Liver (tissue), 3 donors: ENCODE data around the gene CASP8AP2.

Source experiments
- ATF3 ChIP-seq: IDR thresholded peaks from 2 replicates; pipeline ENCODE4 v1.6.1; 2016; ENCODE audit warnings: antibody characterized with exemption
- CTCF ChIP-seq: fragments of 150-350 bp; IDR thresholded peaks from 2 replicates; pipeline ENCODE4 v1.5.1; 2017; ENCODE audit warnings: improper control_type of control experiment, low read depth, low read length; ENCODE audit not compliant: missing input control
- JUND ChIP-seq, 2 donors: IDR thresholded peaks; 2 replicates each; pipeline ENCODE4 v1.6.1; 2016; ENCODE audit warnings: antibody characterized with exemption in 2 of 2
- SP1 ChIP-seq: IDR thresholded peaks from 2 replicates; pipeline ENCODE4 v1.6.1; 2018; ENCODE audit warnings: antibody characterized with exemption, mild to moderate bottlenecking
- YY1 ChIP-seq: IDR thresholded peaks from 2 replicates; pipeline ENCODE4 v1.6.1; 2016; ENCODE audit warnings: antibody characterized with exemption, mild to moderate bottlenecking
- donor health status: healthy.
- donor health status: healthy.

GRCh38 chr6:89805814-89806371 is 23.8 kb upstream of the CASP8AP2 start:
- no peak for TF ChIP-seq ATF3
- no peak for TF ChIP-seq YY1
- no peak for TF ChIP-seq CTCF
- no peak for TF ChIP-seq JUND (IDR thresholded peaks at IDR 0.05)
- TF ChIP-seq SP1, result no peak
